OCI-M2 (cell line): ENCODE data around the gene RAB42.

Source experiments
- DNase-seq: peaks from one replicate; lab custom pipeline; 2025; ENCODE audit not compliant: unreplicated experiment; lab: John Stamatoyannopoulos, UW

The RAB42 gene

GRCh38 chr1:28644494-28644893, 52.4 kb downstream of the RAB42 start:
- no peak for DNase-seq
